K562 (cell line): ENCODE data around the gene LSM8. TPM values are rescaled to one million over a fixed set of nuclear protein-coding genes. Genes with fewer than 3 reads are reported as not detected.

Experiments used
- EP300 ChIP-seq: IDR thresholded peaks from 2 replicates; pipeline ENCODE4 v1.6.1; 2012; ENCODE audit warnings: low read length, improper control_type of control experiment
- EP400 ChIP-seq: fragments of 450-650 bp; IDR thresholded peaks from 2 replicates; pipeline ENCODE4 v1.6.1; 2017; ENCODE audit warnings: antibody characterized with exemption, mild to moderate bottlenecking, moderate library complexity
- LCOR ChIP-seq: sonication (generic); formaldehyde crosslinking; IDR thresholded peaks from 2 replicates; pipeline ENCODE4 v1.8.0; 2022; ENCODE audit warnings: mild to moderate bottlenecking, missing genetic modification reagents
- MAFF ChIP-seq: IDR thresholded peaks from 2 replicates; pipeline ENCODE4 v1.6.1; 2012; ENCODE audit warnings: low read length, improper control_type of control experiment
- RBM34 ChIP-seq: fragments of 200-400 bp; formaldehyde crosslinking; IDR thresholded peaks from 2 replicates; pipeline ENCODE4 v1.6.1; 2018; ENCODE audit warnings: low read length, borderline replicate concordance; ENCODE audit not compliant: insufficient read depth
- TEAD4 ChIP-seq, 2 experiments: sonication (generic) in 1 of 2; formaldehyde crosslinking in 1 of 2; IDR thresholded peaks; 2 replicates each; pipeline versions ENCODE4 v1.6.1 to v1.8.0; 2012 to 2022; ENCODE audit warnings: borderline replicate concordance in 1 of 2, inconsistent platforms in 1 of 2, low read length in 1 of 2, mild to moderate bottlenecking in 1 of 2, missing genetic modification reagents in 1 of 2
- polyA plus RNA-seq, 8 experiments: library from polyadenylated mRNA; depleted of rRNA in 4 of 8; stranded (reverse) in 5 of 8; unstranded in 3 of 8; fragments of >200 nt; fragmentation: Nextera tagmentation in 2 of 8; fragmentation: Illumina TruSeq in 1 of 8; extraction: Ambion mirVana in 2 of 8; extraction: Trizol in 1 of 8; gene quantifications; 2 replicates each; pipeline versions ENCODE4 v1.2.1 to v1.2.3, GENCODE V29; 2011 to 2014; ENCODE audit warnings: inconsistent platforms in 1 of 8, missing spikeins in 1 of 8
- total RNA-seq, 7 experiments: library from RNA; depleted of rRNA in 6 of 7; stranded (reverse); fragments of >200 nt in 6 of 7; fragmentation: Illumina TruSeq in 2 of 7; extraction: Trizol in 2 of 7; gene quantifications; 2 replicates each; pipeline versions ENCODE4 v1.2.1 to v1.2.3, GENCODE V29; 2011 to 2021; ENCODE audit warnings: low replicate concordance in 1 of 7
- TF ChIP-seq, protein P1 (sequence below), 2 experiments: fragments of 450-650 bp in 1 of 2; sonication (generic) in 1 of 2; formaldehyde crosslinking in 1 of 2; IDR thresholded peaks; 2 replicates each; pipeline versions ENCODE4 v1.7.1 to v1.9.0; 2016 to 2022; ENCODE audit warnings: inconsistent platforms in 1 of 2, mild to moderate bottlenecking in 1 of 2, missing genetic modification reagents in 1 of 2

The LSM8 gene
- total and polyA plus RNA-seq, 9 of the 15 experiments (the other 6 are each of a cell fraction or from before 2014, with no cell fraction given) = 81.5 to 340 (median 180) TPM

DNA sequence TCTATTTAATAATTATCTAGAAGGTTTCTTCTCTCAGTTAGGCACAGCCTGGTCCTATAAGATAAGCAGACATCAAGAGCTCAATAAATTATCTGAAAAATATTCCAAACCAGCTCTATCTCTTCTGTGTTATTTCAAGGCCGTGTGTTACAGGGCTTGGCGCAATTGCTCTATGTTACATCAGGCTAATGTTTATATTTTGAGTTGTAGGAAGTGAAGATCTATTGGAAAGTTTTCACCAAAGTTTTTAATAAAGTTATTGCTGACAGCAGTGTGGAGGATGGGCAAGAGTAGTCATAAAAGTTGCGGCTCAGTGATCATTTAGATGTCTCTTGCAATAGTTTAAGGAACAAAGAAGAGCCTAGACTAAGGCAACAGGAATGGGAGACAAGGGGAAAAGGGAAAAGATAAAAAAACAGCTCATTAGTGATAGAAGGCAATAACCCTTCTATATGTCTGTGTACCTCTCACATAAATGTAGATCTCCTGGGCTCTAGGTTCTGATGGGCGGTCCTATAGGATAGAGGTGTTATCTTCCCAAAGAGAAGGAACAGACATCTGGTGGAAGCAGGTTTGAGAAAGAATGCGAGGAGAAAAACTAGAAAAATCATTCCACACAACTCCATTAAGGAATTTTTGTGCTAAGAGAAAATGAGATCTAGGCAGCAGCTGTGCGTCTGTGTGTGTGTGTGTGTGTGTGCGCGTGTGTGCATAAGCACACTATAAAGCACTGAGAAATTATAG, 34.6 kb downstream of the LSM8 start (continued):
- TF ChIP-seq, protein P1, sequence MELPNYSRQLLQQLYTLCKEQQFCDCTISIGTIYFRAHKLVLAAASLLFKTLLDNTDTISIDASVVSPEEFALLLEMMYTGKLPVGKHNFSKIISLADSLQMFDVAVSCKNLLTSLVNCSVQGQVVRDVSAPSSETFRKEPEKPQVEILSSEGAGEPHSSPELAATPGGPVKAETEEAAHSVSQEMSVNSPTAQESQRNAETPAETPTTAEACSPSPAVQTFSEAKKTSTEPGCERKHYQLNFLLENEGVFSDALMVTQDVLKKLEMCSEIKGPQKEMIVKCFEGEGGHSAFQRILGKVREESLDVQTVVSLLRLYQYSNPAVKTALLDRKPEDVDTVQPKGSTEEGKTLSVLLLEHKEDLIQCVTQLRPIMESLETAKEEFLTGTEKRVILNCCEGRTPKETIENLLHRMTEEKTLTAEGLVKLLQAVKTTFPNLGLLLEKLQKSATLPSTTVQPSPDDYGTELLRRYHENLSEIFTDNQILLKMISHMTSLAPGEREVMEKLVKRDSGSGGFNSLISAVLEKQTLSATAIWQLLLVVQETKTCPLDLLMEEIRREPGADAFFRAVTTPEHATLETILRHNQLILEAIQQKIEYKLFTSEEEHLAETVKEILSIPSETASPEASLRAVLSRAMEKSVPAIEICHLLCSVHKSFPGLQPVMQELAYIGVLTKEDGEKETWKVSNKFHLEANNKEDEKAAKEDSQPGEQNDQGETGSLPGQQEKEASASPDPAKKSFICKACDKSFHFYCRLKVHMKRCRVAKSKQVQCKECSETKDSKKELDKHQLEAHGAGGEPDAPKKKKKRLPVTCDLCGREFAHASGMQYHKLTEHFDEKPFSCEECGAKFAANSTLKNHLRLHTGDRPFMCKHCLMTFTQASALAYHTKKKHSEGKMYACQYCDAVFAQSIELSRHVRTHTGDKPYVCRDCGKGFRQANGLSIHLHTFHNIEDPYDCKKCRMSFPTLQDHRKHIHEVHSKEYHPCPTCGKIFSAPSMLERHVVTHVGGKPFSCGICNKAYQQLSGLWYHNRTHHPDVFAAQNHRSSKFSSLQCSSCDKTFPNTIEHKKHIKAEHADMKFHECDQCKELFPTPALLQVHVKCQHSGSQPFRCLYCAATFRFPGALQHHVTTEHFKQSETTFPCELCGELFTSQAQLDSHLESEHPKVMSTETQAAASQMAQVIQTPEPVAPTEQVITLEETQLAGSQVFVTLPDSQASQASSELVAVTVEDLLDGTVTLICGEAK (IDR thresholded peaks at IDR 0.05) = peak; percentile 96
- TF ChIP-seq, protein P1 (CRISPR knock-in tag; IDR thresholded peaks at IDR 0.05) = peak; percentile 93
- TF ChIP-seq TEAD4 (IDR thresholded peaks at IDR 0.05; ENCODE audit: low read length) (peak; percentile 59), TEAD4 (CRISPR knock-in tag; IDR thresholded peaks at IDR 0.05; ENCODE audit: borderline replicate concordance) (no peak), EP400 (peak; percentile 27; the same call in 1 of the 2 replicates), EP300 (peak; percentile 79; the same call in 1 of the 2 replicates), RBM34 (no peak), LCOR (CRISPR knock-in tag) (0 out of 2 replicates have a peak, but pooled peaks have one; percentile 35), MAFF (no peak)
